Measurements from ENCODE around the gene TRIM23.
"Not testable (repeated sequence)": the region's sequence is repeated elsewhere in the genome, so short reads cannot be mapped to it uniquely, and the experiment has no call there.

Gene TRIM23

DNA sequence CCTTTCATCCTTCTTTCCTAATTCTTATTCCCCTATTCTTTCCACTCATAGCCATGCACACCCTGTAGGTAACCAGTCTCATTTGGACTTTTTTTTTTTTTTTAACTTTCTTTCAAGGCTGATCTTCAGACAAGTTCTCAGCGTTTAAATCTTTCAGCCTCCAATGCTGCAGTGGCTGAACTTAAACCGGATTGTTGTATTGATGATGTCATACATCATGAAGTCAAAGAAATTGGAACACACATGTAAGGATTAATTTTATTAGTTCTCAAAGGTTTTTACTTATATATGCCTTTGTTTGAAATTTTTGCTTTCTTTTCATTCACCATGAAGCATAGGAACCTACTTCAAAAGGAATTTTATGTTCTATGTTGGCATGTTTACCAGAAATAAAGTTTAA, 22.8 kb upstream of the TRIM23 start:
- DNase-seq (ENCODE audit: low read depth), result no peak
- TF ChIP-seq, protein P1, sequence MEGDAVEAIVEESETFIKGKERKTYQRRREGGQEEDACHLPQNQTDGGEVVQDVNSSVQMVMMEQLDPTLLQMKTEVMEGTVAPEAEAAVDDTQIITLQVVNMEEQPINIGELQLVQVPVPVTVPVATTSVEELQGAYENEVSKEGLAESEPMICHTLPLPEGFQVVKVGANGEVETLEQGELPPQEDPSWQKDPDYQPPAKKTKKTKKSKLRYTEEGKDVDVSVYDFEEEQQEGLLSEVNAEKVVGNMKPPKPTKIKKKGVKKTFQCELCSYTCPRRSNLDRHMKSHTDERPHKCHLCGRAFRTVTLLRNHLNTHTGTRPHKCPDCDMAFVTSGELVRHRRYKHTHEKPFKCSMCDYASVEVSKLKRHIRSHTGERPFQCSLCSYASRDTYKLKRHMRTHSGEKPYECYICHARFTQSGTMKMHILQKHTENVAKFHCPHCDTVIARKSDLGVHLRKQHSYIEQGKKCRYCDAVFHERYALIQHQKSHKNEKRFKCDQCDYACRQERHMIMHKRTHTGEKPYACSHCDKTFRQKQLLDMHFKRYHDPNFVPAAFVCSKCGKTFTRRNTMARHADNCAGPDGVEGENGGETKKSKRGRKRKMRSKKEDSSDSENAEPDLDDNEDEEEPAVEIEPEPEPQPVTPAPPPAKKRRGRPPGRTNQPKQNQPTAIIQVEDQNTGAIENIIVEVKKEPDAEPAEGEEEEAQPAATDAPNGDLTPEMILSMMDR (IDR thresholded peaks at IDR 0.05; ENCODE audit: low read length, missing control alignments), result no peak

DNA sequence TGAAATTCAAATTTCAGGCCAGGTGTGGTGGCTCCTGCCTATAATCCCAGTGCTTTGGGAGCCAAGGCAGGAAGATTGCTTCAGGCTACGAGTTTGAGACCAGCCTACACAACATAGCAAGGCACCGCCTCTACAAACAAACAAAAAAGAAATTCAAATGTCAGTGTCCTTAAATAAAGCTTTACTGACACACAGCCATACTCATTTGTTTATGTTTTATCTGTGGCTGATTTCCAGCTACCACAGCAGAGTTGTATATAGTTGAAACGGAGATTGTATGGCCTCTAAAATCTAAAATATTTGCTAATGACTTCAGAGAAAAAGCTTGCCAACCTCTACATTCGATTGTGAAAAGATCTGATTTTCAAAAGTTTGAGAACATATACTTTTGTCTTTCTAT, 16.1 kb upstream of the TRIM23 start:
- H3K4me3 ChIP-seq (replicated peaks; ENCODE audit: low read depth, low read length), result no peak overlapping the region
- TF ChIP-seq, protein P1 (IDR thresholded peaks at IDR 0.05; ENCODE audit: low read length, missing control alignments), result no peak
- no peak for DNase-seq (ENCODE audit: low read depth)

More for the DNA sequence above, 22.8 kb upstream of the TRIM23 start:
- no peak overlapping the region for H3K4me3 ChIP-seq (replicated peaks; ENCODE audit: low read depth, low read length)

DNA sequence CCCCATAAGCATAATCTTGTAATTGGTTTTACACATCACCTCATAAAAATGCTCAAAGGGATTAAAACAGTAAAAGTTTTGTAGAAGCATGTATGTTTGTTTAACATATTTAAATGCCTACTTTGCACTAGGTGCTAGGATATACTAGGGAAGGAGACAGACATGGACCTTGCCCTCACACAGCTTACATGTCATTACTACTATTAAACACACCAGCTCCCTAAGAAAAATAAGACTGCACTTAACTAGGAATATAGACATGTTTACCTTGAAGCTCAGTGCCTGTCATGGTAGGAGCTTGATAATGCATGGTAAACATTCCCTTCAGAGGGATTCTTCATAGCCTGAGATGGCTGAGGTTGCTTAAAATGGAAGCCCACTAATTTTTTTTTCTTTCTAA, 6.8 kb upstream of the TRIM23 start:
- no peak overlapping the region for H3K4me3 ChIP-seq (replicated peaks; ENCODE audit: low read depth, low read length)
- no peak for DNase-seq (ENCODE audit: low read depth)
- TF ChIP-seq, protein P1 (IDR thresholded peaks at IDR 0.05; ENCODE audit: low read length, missing control alignments), result no peak

DNA sequence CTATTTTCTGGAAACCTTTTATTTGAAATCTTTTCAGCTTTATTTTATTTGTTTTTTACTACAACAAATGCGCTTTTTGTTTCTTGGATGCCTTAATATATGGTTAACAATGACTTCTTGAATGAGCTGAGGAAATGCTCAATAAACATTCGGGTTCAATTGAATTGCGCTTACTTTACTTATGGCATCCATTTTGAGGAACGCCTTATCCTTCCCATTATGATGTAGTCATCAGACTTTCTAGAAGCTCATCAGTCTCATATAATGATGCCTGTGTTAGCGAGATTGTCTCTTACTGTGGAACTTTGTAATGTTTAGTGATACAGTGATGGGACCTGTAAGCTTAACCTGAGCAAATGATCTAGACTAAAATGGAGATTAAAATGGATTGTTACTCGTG, 1.6 kb upstream of the TRIM23 start:
- TF ChIP-seq, protein P1 (IDR thresholded peaks at IDR 0.05; ENCODE audit: low read length, missing control alignments), result no peak

DNA sequence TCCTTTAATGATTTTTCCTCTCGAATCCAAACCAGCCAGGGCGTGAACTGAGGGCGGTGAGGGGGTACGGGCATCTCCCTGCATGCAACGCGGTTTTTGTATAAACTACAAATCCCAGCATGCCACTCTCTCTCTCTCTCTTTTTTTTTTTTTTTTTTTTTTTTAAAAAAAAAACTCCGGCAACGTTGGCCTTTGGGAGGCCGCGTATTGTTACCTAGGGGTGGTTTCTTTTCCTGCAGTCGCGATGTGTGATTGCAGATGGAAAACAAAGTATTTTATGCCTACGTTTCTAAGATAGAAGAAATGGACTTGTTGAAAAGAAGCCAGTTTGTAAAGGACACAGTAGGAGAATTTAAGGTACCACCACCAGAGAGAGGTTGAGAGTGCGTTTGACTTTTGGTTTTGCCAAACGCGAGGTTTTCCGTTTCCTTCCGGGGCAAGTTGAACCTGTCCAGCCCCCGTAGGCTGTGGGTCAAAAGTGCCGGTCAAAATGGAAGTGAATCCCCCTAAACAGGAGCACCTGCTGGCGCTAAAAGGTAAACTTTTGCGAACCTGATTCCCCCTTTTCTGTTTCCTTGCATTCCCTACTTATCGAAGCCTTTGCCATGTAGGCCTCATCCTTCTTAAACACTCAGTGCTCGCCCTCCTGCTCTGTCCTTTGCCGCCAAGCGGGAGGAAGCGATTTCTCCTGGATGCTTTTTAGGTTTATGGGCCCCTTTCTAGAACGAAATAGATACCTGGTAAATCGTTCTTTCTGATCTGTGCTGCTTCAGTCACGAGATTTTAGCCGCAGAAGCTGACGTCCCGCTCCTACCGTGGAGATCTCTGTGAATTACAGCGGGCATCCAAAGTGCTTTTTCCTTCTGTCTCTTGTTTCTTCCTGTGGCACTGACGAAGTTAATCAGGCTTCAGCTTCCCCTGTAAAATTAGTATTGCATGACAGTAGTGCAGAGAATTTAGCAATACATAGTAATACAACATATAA, 730 bp upstream of the TRIM23 start, which contains the start of the genes SHLD3 and TRAPPC13:
SHLD3 (plus strand) TSS at position 457 of the 985 bp plus-strand sequence. CDS start 4,561 bp downstream, outside the sequence.
TRAPPC13 (plus strand) TSS at position 457 of the 985 bp plus-strand sequence; CDS start at position 491, 34 bp downstream.
- TF ChIP-seq, protein P1 (IDR thresholded peaks at IDR 0.05; ENCODE audit: low read length, missing control alignments), result no peak
- peak within 1 kb of the TSS; percentile 84 for H3K4me3 ChIP-seq (replicated peaks; ENCODE audit: low read depth, low read length)
- peak; percentile 90 for DNase-seq (ENCODE audit: low read depth)

More for the DNA sequence above, 1.6 kb upstream of the TRIM23 start:
- no peak for DNase-seq (ENCODE audit: low read depth)
- peak overlapping the region; percentile 84 for H3K4me3 ChIP-seq (replicated peaks; ENCODE audit: low read depth, low read length)

DNA sequence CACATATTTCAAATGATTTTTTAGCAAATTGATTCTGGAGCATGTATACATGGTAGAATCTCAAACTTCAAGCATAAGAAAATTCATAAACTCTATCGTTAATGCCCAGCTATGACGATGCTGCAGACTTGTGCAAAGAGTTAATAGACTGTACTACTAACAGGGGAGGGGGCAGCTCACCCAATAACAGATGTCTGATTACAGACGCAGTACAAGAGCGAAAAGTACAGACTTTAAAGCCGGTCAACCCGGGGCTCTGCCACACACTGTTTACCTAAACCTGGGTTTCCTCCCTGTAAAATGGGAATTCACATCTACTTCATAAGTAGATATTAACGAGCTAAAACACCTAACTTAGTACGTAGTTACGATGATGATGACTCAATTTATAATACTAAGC, 651 bp downstream of the TRIM23 start:
- TF ChIP-seq, protein P1 (IDR thresholded peaks at IDR 0.05; ENCODE audit: low read length, missing control alignments), result no peak
- H3K4me3 ChIP-seq (replicated peaks; ENCODE audit: low read depth, low read length), result peak overlapping the region; percentile 84
- DNase-seq (ENCODE audit: low read depth), result no peak

DNA sequence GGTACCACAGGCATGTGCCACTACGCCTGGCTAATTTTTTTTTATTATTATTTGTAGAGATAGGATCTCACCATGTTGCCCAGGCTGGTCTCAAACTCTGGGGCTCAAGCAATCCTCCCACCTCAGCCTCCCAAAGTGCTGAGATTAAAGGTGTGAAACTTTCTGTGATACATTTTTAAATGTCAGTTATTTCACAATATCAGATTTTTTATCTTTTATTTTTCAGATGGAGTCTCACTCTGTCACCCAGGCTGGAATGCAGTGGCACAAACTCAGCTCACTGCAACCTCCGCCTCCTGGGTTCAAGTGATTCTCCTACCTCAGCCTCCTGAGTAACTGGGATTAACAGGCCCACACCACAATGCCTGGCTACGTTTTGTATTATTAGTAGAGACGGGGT, 2.2 kb downstream of the TRIM23 start:
- not testable (repeated sequence) for H3K4me3 ChIP-seq (replicated peaks; ENCODE audit: low read depth, low read length); DNase-seq (ENCODE audit: low read depth)

All from fibroblast of pulmonary artery (primary cell).